ENCODE results near the gene PIP4K2A.

PIP4K2A gene

DNA sequence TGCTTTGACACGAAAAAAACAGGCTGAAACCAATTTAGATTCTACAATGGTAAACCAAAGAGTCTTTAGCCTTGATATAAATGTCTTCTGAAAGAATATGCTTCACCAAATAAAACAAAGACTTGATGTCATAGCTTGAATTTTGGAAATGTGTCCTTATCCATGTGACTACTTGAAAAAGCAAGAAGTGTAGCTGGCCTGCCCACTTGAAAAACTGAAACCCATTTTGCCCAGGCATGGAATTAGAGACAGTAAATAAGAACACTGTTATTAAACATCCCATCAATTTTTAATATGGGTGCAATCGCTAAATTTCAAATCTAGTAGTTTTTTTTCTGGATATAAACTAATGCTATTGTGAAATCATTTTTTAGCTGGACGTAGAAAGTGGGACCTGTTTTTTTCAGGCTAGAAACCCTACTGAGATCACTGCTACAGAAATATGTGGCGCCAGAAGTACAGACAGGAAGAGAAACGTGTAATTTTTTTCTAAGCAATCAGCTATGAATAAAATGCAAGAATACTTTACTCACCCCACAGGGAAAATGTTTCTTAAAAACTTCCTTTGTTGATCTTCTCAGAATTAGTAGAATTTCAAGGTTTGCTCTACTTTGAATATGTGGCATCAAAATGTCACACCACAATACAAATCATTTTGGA, 56.7 kb downstream of the PIP4K2A start:
- no peak for TF ChIP-seq SNAI2 (CRISPR knock-in tag; IDR thresholded peaks at IDR 0.05)
- no peak for TF ChIP-seq ESRRG (CRISPR knock-in tag; IDR thresholded peaks at IDR 0.05)
- TF ChIP-seq, protein P1, sequence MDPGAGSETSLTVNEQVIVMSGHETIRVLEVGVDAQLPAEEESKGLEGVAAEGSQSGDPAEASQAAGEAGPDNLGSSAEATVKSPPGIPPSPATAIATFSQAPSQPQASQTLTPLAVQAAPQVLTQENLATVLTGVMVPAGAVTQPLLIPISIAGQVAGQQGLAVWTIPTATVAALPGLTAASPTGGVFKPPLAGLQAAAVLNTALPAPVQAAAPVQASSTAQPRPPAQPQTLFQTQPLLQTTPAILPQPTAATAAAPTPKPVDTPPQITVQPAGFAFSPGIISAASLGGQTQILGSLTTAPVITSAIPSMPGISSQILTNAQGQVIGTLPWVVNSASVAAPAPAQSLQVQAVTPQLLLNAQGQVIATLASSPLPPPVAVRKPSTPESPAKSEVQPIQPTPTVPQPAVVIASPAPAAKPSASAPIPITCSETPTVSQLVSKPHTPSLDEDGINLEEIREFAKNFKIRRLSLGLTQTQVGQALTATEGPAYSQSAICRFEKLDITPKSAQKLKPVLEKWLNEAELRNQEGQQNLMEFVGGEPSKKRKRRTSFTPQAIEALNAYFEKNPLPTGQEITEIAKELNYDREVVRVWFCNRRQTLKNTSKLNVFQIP (CRISPR knock-in tag; IDR thresholded peaks at IDR 0.05; ENCODE audit: borderline replicate concordance, low read depth): no peak
- no peak for TF ChIP-seq OSR1 (CRISPR knock-in tag; IDR thresholded peaks at IDR 0.05)
- no peak for TF ChIP-seq ZFP3 (CRISPR knock-in tag; IDR thresholded peaks at IDR 0.05)
- TF ChIP-seq ZNF70 (CRISPR knock-in tag; IDR thresholded peaks at IDR 0.05): no peak
- TF ChIP-seq ZFP30 (CRISPR knock-in tag; IDR thresholded peaks at IDR 0.05): no peak
- ATAC-seq: no peak

DNA sequence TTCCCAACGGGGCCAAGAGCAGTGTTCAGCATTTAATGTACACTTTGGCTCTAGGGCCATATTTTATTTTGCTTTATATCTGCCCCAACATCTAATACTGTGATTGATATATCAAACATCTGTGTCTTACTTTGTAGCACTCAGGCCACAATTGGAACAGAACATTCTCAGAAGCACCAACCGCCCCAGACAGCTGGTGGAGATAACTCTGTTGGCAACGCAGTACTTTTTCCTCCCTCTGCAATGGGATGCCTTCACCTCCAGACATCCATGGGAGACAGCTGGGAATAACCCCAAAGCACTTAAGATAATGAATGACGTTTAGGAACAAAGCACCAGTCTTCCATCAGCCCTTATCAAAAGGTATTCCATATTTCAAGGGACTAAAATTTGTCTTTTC, 57.4 kb downstream of the PIP4K2A start:
- TF ChIP-seq ZNF70 (CRISPR knock-in tag; IDR thresholded peaks at IDR 0.05) (no peak), ZNF565 (CRISPR knock-in tag; conservative IDR thresholded peaks at IDR 0.05; ENCODE audit: low read depth) (no peak), ZNF8 (CRISPR knock-in tag; IDR thresholded peaks at IDR 0.05) (no peak), PPARA (CRISPR knock-in tag; IDR thresholded peaks at IDR 0.05; ENCODE audit: borderline replicate concordance) (no peak), TOX (CRISPR knock-in tag; IDR thresholded peaks at IDR 0.05; ENCODE audit: borderline replicate concordance) (no peak), BACH2 (CRISPR knock-in tag; IDR thresholded peaks at IDR 0.05; ENCODE audit: borderline replicate concordance) (no peak), ESRRG (CRISPR knock-in tag; IDR thresholded peaks at IDR 0.05) (no peak), TCF4 (CRISPR knock-in tag; IDR thresholded peaks at IDR 0.05; ENCODE audit: borderline replicate concordance) (no peak), OSR1 (CRISPR knock-in tag; IDR thresholded peaks at IDR 0.05) (no peak), CSDC2 (CRISPR knock-in tag; IDR thresholded peaks at IDR 0.05) (no peak), ZC3H10 (CRISPR knock-in tag; IDR thresholded peaks at IDR 0.05) (no peak)
- TF ChIP-seq, protein P2, sequence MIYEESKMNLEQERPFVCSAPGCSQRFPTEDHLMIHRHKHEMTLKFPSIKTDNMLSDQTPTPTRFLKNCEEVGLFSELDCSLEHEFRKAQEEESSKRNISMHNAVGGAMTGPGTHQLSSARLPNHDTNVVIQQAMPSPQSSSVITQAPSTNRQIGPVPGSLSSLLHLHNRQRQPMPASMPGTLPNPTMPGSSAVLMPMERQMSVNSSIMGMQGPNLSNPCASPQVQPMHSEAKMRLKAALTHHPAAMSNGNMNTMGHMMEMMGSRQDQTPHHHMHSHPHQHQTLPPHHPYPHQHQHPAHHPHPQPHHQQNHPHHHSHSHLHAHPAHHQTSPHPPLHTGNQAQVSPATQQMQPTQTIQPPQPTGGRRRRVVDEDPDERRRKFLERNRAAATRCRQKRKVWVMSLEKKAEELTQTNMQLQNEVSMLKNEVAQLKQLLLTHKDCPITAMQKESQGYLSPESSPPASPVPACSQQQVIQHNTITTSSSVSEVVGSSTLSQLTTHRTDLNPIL (CRISPR knock-in tag; IDR thresholded peaks at IDR 0.05; ENCODE audit: low read depth): no peak
- TF ChIP-seq, protein P3, sequence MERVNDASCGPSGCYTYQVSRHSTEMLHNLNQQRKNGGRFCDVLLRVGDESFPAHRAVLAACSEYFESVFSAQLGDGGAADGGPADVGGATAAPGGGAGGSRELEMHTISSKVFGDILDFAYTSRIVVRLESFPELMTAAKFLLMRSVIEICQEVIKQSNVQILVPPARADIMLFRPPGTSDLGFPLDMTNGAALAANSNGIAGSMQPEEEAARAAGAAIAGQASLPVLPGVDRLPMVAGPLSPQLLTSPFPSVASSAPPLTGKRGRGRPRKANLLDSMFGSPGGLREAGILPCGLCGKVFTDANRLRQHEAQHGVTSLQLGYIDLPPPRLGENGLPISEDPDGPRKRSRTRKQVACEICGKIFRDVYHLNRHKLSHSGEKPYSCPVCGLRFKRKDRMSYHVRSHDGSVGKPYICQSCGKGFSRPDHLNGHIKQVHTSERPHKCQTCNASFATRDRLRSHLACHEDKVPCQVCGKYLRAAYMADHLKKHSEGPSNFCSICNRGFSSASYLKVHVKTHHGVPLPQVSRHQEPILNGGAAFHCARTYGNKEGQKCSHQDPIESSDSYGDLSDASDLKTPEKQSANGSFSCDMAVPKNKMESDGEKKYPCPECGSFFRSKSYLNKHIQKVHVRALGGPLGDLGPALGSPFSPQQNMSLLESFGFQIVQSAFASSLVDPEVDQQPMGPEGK (CRISPR knock-in tag; IDR thresholded peaks at IDR 0.05; ENCODE audit: borderline replicate concordance): no peak
- TF ChIP-seq, protein P4, sequence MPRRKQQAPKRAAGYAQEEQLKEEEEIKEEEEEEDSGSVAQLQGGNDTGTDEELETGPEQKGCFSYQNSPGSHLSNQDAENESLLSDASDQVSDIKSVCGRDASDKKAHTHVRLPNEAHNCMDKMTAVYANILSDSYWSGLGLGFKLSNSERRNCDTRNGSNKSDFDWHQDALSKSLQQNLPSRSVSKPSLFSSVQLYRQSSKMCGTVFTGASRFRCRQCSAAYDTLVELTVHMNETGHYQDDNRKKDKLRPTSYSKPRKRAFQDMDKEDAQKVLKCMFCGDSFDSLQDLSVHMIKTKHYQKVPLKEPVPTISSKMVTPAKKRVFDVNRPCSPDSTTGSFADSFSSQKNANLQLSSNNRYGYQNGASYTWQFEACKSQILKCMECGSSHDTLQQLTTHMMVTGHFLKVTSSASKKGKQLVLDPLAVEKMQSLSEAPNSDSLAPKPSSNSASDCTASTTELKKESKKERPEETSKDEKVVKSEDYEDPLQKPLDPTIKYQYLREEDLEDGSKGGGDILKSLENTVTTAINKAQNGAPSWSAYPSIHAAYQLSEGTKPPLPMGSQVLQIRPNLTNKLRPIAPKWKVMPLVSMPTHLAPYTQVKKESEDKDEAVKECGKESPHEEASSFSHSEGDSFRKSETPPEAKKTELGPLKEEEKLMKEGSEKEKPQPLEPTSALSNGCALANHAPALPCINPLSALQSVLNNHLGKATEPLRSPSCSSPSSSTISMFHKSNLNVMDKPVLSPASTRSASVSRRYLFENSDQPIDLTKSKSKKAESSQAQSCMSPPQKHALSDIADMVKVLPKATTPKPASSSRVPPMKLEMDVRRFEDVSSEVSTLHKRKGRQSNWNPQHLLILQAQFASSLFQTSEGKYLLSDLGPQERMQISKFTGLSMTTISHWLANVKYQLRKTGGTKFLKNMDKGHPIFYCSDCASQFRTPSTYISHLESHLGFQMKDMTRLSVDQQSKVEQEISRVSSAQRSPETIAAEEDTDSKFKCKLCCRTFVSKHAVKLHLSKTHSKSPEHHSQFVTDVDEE (CRISPR knock-in tag; IDR thresholded peaks at IDR 0.05): no peak
- ATAC-seq: no peak

DNA sequence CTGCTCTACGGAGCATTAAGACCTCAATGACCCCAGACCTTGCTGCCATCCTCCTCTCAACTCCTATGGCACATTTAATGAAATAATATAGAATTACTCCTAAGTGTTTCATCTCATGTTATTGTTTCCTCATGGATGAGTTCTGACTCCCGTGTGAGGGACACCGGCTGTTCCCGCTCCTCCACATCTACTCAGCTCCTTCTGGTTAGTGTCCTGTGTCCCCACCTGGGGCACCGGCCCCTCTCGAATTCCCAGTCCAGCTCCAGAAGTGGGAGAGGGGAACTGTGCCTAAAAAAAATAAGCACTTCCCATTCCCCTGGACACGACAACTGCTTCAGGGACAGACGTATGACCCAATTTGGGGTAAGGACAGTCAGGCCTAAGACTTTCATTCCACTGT, 58.3 kb downstream of the PIP4K2A start:
- no peak for ATAC-seq
- no peak for TF ChIP-seq ZFP3 (CRISPR knock-in tag; IDR thresholded peaks at IDR 0.05)
- no peak for TF ChIP-seq ISL1 (CRISPR knock-in tag; IDR thresholded peaks at IDR 0.05)
- TF ChIP-seq GLIS3 (CRISPR knock-in tag; IDR thresholded peaks at IDR 0.05): no peak
- TF ChIP-seq CSDC2 (CRISPR knock-in tag; IDR thresholded peaks at IDR 0.05): no peak
- no peak for TF ChIP-seq TCF4 (CRISPR knock-in tag; IDR thresholded peaks at IDR 0.05; ENCODE audit: borderline replicate concordance)
- TF ChIP-seq, protein P1 (CRISPR knock-in tag; IDR thresholded peaks at IDR 0.05; ENCODE audit: borderline replicate concordance, low read depth): no peak
- TF ChIP-seq OSR1 (CRISPR knock-in tag; IDR thresholded peaks at IDR 0.05): no peak
- no peak for TF ChIP-seq ZNF565 (CRISPR knock-in tag; conservative IDR thresholded peaks at IDR 0.05; ENCODE audit: low read depth)
- TF ChIP-seq, protein P2 (CRISPR knock-in tag; IDR thresholded peaks at IDR 0.05; ENCODE audit: low read depth): no peak
- TF ChIP-seq, protein P4 (CRISPR knock-in tag; IDR thresholded peaks at IDR 0.05): no peak
- TF ChIP-seq PPARA (CRISPR knock-in tag; IDR thresholded peaks at IDR 0.05; ENCODE audit: borderline replicate concordance): no peak
- TF ChIP-seq ZNF8 (CRISPR knock-in tag; IDR thresholded peaks at IDR 0.05): no peak
- no peak for TF ChIP-seq TOX (CRISPR knock-in tag; IDR thresholded peaks at IDR 0.05; ENCODE audit: borderline replicate concordance)
- no peak for TF ChIP-seq ARNTL (CRISPR knock-in tag; IDR thresholded peaks at IDR 0.05; ENCODE audit: borderline replicate concordance, low read depth)

All from SK-N-SH treated with all-trans-retinoic acid at 6 μM for 48 hours (cell line).